Measurements from ENCODE around the gene GSTA4. TPM values are rescaled to one million over a fixed set of nuclear protein-coding genes. Genes with fewer than 3 reads are reported as not detected.
A peak's percentile ranks its signal among the peaks of the same experiment; 100 is the strongest.

Gene GSTA4
- total and polyA plus RNA-seq, 2 experiments from 2014 or later = 26.5 to 37.9 TPM

DNA sequence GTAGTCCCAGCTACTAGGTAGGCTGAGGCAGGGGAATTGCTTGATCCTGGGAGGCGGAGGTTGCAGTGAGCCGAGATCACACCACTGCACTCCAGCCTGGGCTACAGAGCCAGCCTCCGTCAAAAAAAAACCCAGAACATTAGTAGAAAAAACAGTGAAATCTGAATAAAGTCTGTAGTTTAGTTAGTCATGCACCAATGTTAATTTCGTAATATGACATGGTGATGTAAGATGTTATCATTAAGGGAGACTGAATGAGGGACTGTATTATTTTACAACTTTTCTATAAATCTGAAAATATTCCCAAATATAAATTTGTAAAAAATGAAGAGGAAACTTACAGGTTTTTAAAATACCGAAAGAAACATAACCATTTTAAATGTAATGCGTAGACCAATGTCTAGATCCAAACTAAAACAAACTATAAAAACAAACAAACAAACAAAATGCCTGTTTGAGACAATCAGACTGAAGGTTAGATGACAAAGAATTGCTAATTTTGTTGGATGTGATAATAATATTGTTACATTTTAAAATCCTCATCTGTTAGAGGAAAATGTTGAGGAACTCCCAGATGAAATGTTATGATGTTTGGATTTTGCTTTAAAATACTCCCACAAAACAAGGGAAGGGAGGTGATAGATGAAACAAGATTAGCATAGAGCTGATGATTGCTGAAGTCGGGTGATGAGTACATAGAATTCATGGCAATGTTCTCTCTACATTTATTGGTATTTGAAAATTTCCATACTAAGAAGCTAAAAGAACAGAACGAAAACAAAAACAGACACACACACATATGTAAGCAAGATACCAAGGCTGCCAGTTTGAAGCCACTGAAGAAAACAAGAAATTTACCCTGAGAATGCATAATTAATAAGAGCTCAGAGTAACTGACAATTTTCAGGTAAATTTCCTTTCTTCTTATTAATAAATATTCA lies 1.8 kb downstream of the GSTA4 start:
- H3K9me3 ChIP-seq (ENCODE audit: low read depth) = no peaks in the 10 kb centered on the region
- H4K20me1 ChIP-seq (ENCODE audit: insufficient read depth) = no peaks in the 10 kb centered on the region
- TF ChIP-seq EZH2phosphoT487 (IDR thresholded peaks at IDR 0.05; ENCODE audit: insufficient read depth, low read depth) (no peak), EZH2 (IDR thresholded peaks at IDR 0.05; ENCODE audit: insufficient read depth, poor library complexity, severe bottlenecking) (no peak)
- H3K79me2 ChIP-seq (ENCODE audit: insufficient read depth) = 0 out of 2 replicates have a peak, but pooled peaks cover 12% of the 10 kb centered on the region
- H3K27ac ChIP-seq = peak overlapping the region; percentile 96
- no peaks in the 10 kb centered on the region for H3K9me2 ChIP-seq (ENCODE audit: insufficient read depth)
- peak; percentile 73 for DNase-seq
- H3K4me2 ChIP-seq (ENCODE audit: unreplicated experiment) = peak overlapping the region; percentile 97
- peak overlapping the region; percentile 93 for H3K4me3 ChIP-seq
- in situ Hi-C loops (cut with MboI) = no loop called here
- peaks cover 33% of the 10 kb centered on the region for H3K4me1 ChIP-seq (ENCODE audit: insufficient read depth)
- H3K9ac ChIP-seq = peak overlapping the region; percentile 93
- H2AFZ ChIP-seq = peak overlapping the region; percentile 96
- no peaks in the 10 kb centered on the region for H3K27me3 ChIP-seq (replicated peaks; ENCODE audit: insufficient read depth)
- 35 to 37% methylated on average over 8 of the region's 8 CpGs for WGBS, 2 experiments (ENCODE audit: low coverage in 1 of 2, low lambda C conversion rate in 2 of 2, missing lambda C conversion rate in 2 of 2)
- peaks cover 28% of the 10 kb centered on the region for H3F3A ChIP-seq (ENCODE audit: insufficient read depth)
- no peaks in the 10 kb centered on the region for H3K36me3 ChIP-seq (ENCODE audit: low read depth)

DNA sequence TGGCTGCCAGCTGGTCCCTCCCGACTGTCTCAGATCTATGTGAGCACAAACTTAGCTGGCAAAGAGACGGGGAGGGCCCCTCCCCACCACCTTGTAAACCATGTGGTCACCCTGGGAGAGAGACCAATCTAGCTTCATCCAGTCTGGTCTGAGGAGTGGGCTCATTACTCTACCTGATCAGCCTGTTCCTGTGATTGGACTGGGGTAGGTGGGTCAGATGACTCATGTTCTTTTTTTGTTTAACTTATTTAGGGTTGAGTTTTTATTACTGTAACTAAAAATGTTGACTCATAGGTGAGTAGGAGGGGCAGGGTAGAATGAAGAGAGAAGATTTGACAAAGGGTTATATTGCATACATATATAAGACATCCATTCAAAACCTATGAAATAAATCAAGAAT lies 4.7 kb downstream of the GSTA4 start:
- H3K4me3 ChIP-seq = no peak overlapping the region
- no peaks in the 10 kb centered on the region for H3K9me2 ChIP-seq (ENCODE audit: insufficient read depth)
- H3K79me2 ChIP-seq (ENCODE audit: insufficient read depth) = 0 out of 2 replicates have a peak, but pooled peaks cover 12% of the 10 kb centered on the region
- peaks cover 22% of the 10 kb centered on the region for H3F3A ChIP-seq (ENCODE audit: insufficient read depth)
- no peak overlapping the region for H3K9ac ChIP-seq
- in situ Hi-C loops (cut with MboI) = no loop called here
- no peak overlapping the region for H3K4me2 ChIP-seq (ENCODE audit: unreplicated experiment)
- 0 out of 2 replicates have a peak, but pooled peaks cover 3% of the 10 kb centered on the region for H3K36me3 ChIP-seq (ENCODE audit: low read depth)
- no peak overlapping the region for H3K27ac ChIP-seq
- H4K20me1 ChIP-seq (ENCODE audit: insufficient read depth) = no peaks in the 10 kb centered on the region
- WGBS, 2 experiments (ENCODE audit: low coverage in 1 of 2, low lambda C conversion rate in 2 of 2, missing lambda C conversion rate in 2 of 2) = 96 to 97% methylated on average over 2 of the region's 2 CpGs
- TF ChIP-seq EZH2phosphoT487 (IDR thresholded peaks at IDR 0.05; ENCODE audit: insufficient read depth, low read depth) (no peak), EZH2 (IDR thresholded peaks at IDR 0.05; ENCODE audit: insufficient read depth, poor library complexity, severe bottlenecking) (no peak)
- H2AFZ ChIP-seq = no peak overlapping the region
- H3K27me3 ChIP-seq (replicated peaks; ENCODE audit: insufficient read depth) = no peaks in the 10 kb centered on the region
- peak; percentile 59 for DNase-seq
- H3K4me1 ChIP-seq (ENCODE audit: insufficient read depth) = peaks cover 26% of the 10 kb centered on the region
- H3K9me3 ChIP-seq (ENCODE audit: low read depth) = no peaks in the 10 kb centered on the region

DNA sequence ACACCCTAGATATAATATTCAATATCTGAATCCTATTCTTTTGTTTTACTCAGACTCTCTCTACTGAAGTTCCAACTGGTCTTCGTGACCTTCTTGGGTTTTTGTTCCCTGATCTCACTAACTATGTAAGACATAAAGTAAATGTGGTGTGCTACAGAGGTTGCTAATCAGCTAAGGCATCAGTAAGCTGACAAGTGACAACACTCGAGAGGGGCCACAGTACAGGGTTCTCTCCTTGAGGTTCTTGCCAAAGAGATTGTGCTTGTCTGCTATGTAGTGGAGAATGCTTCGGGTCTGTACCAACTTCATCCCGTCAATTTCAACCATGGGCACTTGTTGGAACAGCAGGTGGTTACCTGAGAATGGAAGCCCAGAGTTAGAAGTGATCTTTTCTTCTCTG lies 9.9 kb downstream of the GSTA4 start:
- Histone ChIP-seq H3K9ac (no peak overlapping the region), H3K27me3 (replicated peaks; ENCODE audit: insufficient read depth) (no peaks in the 10 kb centered on the region), H2AFZ (no peak overlapping the region), H3K27ac (no peak overlapping the region), H3K36me3 (ENCODE audit: low read depth) (0 out of 2 replicates have a peak, but pooled peaks cover 11% of the 10 kb centered on the region), H3K4me3 (no peak overlapping the region), H3K79me2 (ENCODE audit: insufficient read depth) (no peaks in the 10 kb centered on the region), H3K9me3 (ENCODE audit: low read depth) (no peaks in the 10 kb centered on the region), H4K20me1 (ENCODE audit: insufficient read depth) (no peaks in the 10 kb centered on the region), H3K4me2 (ENCODE audit: unreplicated experiment) (no peak overlapping the region), H3K4me1 (ENCODE audit: insufficient read depth) (peaks cover 7% of the 10 kb centered on the region), H3K9me2 (ENCODE audit: insufficient read depth) (no peaks in the 10 kb centered on the region), H3F3A (ENCODE audit: insufficient read depth) (no peaks in the 10 kb centered on the region)
- in situ Hi-C loops (cut with MboI) = no loop called here
- no peak for DNase-seq
- TF ChIP-seq EZH2 (IDR thresholded peaks at IDR 0.05; ENCODE audit: insufficient read depth, poor library complexity, severe bottlenecking) = no peak
- TF ChIP-seq EZH2phosphoT487 (IDR thresholded peaks at IDR 0.05; ENCODE audit: insufficient read depth, low read depth) = no peak
- 84 to 91% methylated on average over 4 of the region's 4 CpGs for WGBS, 2 experiments (ENCODE audit: low coverage in 1 of 2, low lambda C conversion rate in 2 of 2, missing lambda C conversion rate in 2 of 2)

DNA sequence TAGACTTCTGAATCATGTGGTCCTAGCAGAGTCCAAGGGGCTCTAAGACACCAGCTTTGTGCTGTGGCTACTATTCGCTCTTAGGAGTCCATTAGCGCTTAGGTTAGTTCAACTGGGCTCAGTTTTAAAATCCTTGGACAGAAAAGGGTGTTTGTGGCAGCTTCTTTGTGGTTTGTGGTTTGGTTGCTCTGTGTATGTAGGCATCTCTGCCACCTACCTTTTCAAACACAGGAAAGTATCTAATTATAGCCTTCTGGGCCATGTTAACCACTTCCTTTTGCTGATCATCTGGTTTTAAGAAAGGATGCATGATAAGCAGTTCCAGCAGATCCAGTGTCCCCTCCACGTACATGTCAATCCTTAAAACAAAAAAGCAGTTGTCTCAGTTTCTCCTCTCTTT lies 10.8 kb downstream of the GSTA4 start:
- in situ Hi-C loops (cut with MboI) = no loop called here
- Histone ChIP-seq H3K27ac (no peak overlapping the region), H3F3A (ENCODE audit: insufficient read depth) (no peaks in the 10 kb centered on the region), H3K36me3 (ENCODE audit: low read depth) (0 out of 2 replicates have a peak, but pooled peaks cover 11% of the 10 kb centered on the region), H3K9me3 (ENCODE audit: low read depth) (no peaks in the 10 kb centered on the region), H3K4me3 (no peak overlapping the region), H3K27me3 (replicated peaks; ENCODE audit: insufficient read depth) (no peaks in the 10 kb centered on the region), H4K20me1 (ENCODE audit: insufficient read depth) (no peaks in the 10 kb centered on the region), H3K9ac (no peak overlapping the region), H3K4me1 (ENCODE audit: insufficient read depth) (0 out of 2 replicates have a peak, but pooled peaks cover 6% of the 10 kb centered on the region), H3K79me2 (ENCODE audit: insufficient read depth) (no peaks in the 10 kb centered on the region), H3K4me2 (ENCODE audit: unreplicated experiment) (no peak overlapping the region), H2AFZ (no peak overlapping the region), H3K9me2 (ENCODE audit: insufficient read depth) (no peaks in the 10 kb centered on the region)
- TF ChIP-seq EZH2 (IDR thresholded peaks at IDR 0.05; ENCODE audit: insufficient read depth, poor library complexity, severe bottlenecking) (no peak), EZH2phosphoT487 (IDR thresholded peaks at IDR 0.05; ENCODE audit: insufficient read depth, low read depth) (no peak)
- peak; percentile 9 for DNase-seq
- WGBS, 2 experiments (ENCODE audit: low coverage in 1 of 2, low lambda C conversion rate in 2 of 2, missing lambda C conversion rate in 2 of 2) = 97 to 98% methylated on average over 3 of the region's 3 CpGs

All from GM23248 (cell line).